H9 (cell line): ENCODE results near the gene F10. TPM values are rescaled to one million over a fixed set of nuclear protein-coding genes. Genes with fewer than 3 reads are reported as not detected.

ENCODE experiments used
- DNase-seq: peaks from one replicate; pipeline ENCODE4 v3.0.0-alpha.2; 2017
- H2AFZ ChIP-seq: one replicate; pipeline ENCODE4 v1.6.1; 2013; ENCODE audit warnings: mild to moderate bottlenecking, low read length, control low read depth, moderate library complexity
- H2AK5ac ChIP-seq: 2 replicates; pipeline ENCODE4 v1.6.1; 2013; ENCODE audit warnings: low read length, control low read depth, mixed read lengths; ENCODE audit not compliant: insufficient read length
- H2BK120ac ChIP-seq: one replicate; pipeline ENCODE4 v1.6.1; 2013; ENCODE audit warnings: low read depth, mild to moderate bottlenecking, low read length, control low read depth, inconsistent platforms; ENCODE audit not compliant: poor library complexity, severe bottlenecking
- H2BK12ac ChIP-seq: 2 replicates; pipeline ENCODE4 v1.6.1; 2013; ENCODE audit warnings: low read length, control low read depth, mixed read lengths, low read depth; ENCODE audit not compliant: insufficient read length
- H2BK15ac ChIP-seq: 2 replicates; pipeline ENCODE4 v1.6.1; 2013; ENCODE audit warnings: low read depth, low read length, control low read depth
- H2BK20ac ChIP-seq: one replicate; pipeline ENCODE4 v1.6.1; 2013; ENCODE audit warnings: low read depth, mild to moderate bottlenecking, low read length, control low read depth, inconsistent platforms; ENCODE audit not compliant: poor library complexity, severe bottlenecking
- H2BK5ac ChIP-seq: 2 replicates; pipeline ENCODE4 v1.6.1; 2013; ENCODE audit warnings: low read length, control low read depth, mixed read lengths; ENCODE audit not compliant: insufficient read length
- H3K14ac ChIP-seq: 2 replicates; pipeline ENCODE4 v1.6.1; 2013; ENCODE audit warnings: low read length, control low read depth; ENCODE audit not compliant: insufficient read depth
- H3K18ac ChIP-seq: 2 replicates; pipeline ENCODE4 v1.6.1; 2013; ENCODE audit warnings: low read depth, mild to moderate bottlenecking, mixed read lengths, low read length, control low read depth; ENCODE audit not compliant: insufficient read length
- H3K23ac ChIP-seq: 2 replicates; pipeline ENCODE4 v1.6.1; 2013; ENCODE audit warnings: low read length, control low read depth, mixed read lengths, low read depth; ENCODE audit not compliant: insufficient read length
- H3K23me2 ChIP-seq: 2 replicates; pipeline ENCODE4 v1.6.1; 2013; ENCODE audit warnings: low read depth, mild to moderate bottlenecking, mixed read lengths, low read length, control low read depth; ENCODE audit not compliant: insufficient read length, poor library complexity, severe bottlenecking
- H3K27ac ChIP-seq: 2 replicates; pipeline ENCODE4 v1.5.1; 2013; ENCODE audit warnings: low read length, control low read depth, mixed read lengths, low read depth; ENCODE audit not compliant: insufficient read length
- H3K27me3 ChIP-seq: 2 replicates; pipeline ENCODE4 v1.6.1; 2013; ENCODE audit warnings: low read length, control low read depth, inconsistent platforms; ENCODE audit not compliant: insufficient read depth
- H3K4ac ChIP-seq: 2 replicates; pipeline ENCODE4 v1.6.1; 2013; ENCODE audit warnings: low read depth, mild to moderate bottlenecking, control low read depth, inconsistent platforms, low read length, moderate library complexity
- H3K4me1 ChIP-seq: 2 replicates; pipeline ENCODE4 v1.6.1; 2013; ENCODE audit warnings: low read length, control low read depth, inconsistent platforms; ENCODE audit not compliant: insufficient read depth
- H3K4me2 ChIP-seq: 2 replicates; pipeline ENCODE4 v1.6.1; 2013; ENCODE audit warnings: low read length, control low read depth, mixed read lengths; ENCODE audit not compliant: insufficient read length, insufficient read depth
- H3K56ac ChIP-seq: 2 replicates; pipeline ENCODE4 v1.6.1; 2013; ENCODE audit warnings: low read depth, mild to moderate bottlenecking, mixed read lengths, low read length, control low read depth; ENCODE audit not compliant: insufficient read length
- H3K79me1 ChIP-seq: 2 replicates; pipeline ENCODE4 v1.6.1; 2013; ENCODE audit warnings: low read depth, mild to moderate bottlenecking, moderate library complexity, low read length, control low read depth, inconsistent platforms; ENCODE audit not compliant: insufficient read depth, poor library complexity, severe bottlenecking
- H3K79me2 ChIP-seq: 2 replicates; pipeline ENCODE4 v1.6.1; 2013; ENCODE audit warnings: low read length, control low read depth, inconsistent platforms; ENCODE audit not compliant: insufficient read depth
- H3K9ac ChIP-seq: 2 replicates; pipeline ENCODE4 v1.6.1; 2013; ENCODE audit warnings: low read length, control low read depth, mixed read lengths; ENCODE audit not compliant: insufficient read length; ENCODE audit errors: extremely low read depth
- H3K9me3 ChIP-seq: one replicate; pipeline ENCODE4 v1.6.1; 2013; ENCODE audit warnings: low read depth, low read length, inconsistent platforms; ENCODE audit not compliant: control insufficient read depth
- H3T11ph ChIP-seq: one replicate; pipeline ENCODE4 v1.6.1; 2013; ENCODE audit warnings: mild to moderate bottlenecking, low read length, control low read depth, inconsistent platforms
- H4K20me1 ChIP-seq: one replicate; pipeline ENCODE4 v1.6.1; 2013; ENCODE audit not compliant: control insufficient read depth, insufficient read length, insufficient read depth
- H4K5ac ChIP-seq: 2 replicates; pipeline ENCODE4 v1.6.1; 2013; ENCODE audit warnings: low read depth, mild to moderate bottlenecking, mixed read lengths, low read length, control low read depth; ENCODE audit not compliant: insufficient read length
- H4K8ac ChIP-seq: replicated peaks from 2 replicates; pipeline ENCODE4 v1.6.1; 2013; ENCODE audit warnings: low read length, control low read depth, mixed read lengths, low read depth; ENCODE audit not compliant: insufficient read length
- H4K91ac ChIP-seq: 2 replicates; pipeline ENCODE4 v1.6.1; 2013; ENCODE audit warnings: low read depth, mild to moderate bottlenecking, moderate library complexity, mixed read lengths, low read length, control low read depth; ENCODE audit not compliant: insufficient read length
- H3K27ac Mint-ChIP-seq, 3 experiments: 2 replicates in 2 of 3; 3 replicates in 1 of 3; pipeline ENCODE4 v1.8.0; 2020 to 2021; ENCODE audit warnings: mixed read lengths in 3 of 3, mild to moderate bottlenecking in 1 of 3, moderate library complexity in 1 of 3
- H3K27me3 Mint-ChIP-seq: 2 replicates; pipeline ENCODE4 v1.8.0; 2021; ENCODE audit warnings: low read depth, mild to moderate bottlenecking, moderate library complexity, mixed read lengths
- H3K36me3 Mint-ChIP-seq, 3 experiments: 2 replicates in 2 of 3; 3 replicates in 1 of 3; pipeline ENCODE4 v1.8.0; 2020 to 2021; ENCODE audit warnings: low read depth in 3 of 3, mixed read lengths in 3 of 3; ENCODE audit not compliant: insufficient read depth in 1 of 3
- H3K4me1 Mint-ChIP-seq, 2 experiments: 2 replicates each; pipeline ENCODE4 v1.8.0; 2020; ENCODE audit warnings: mixed read lengths in 2 of 2
- H3K4me3 Mint-ChIP-seq, 2 experiments: 2 replicates in 1 of 2; 3 replicates in 1 of 2; pipeline ENCODE4 v1.8.0; 2020 to 2021; ENCODE audit warnings: mild to moderate bottlenecking in 2 of 2, mixed read lengths in 2 of 2, moderate library complexity in 1 of 2
- H3K9me3 Mint-ChIP-seq, 2 experiments: 2 replicates in 1 of 2; 3 replicates in 1 of 2; pipeline ENCODE4 v1.8.0; 2020; ENCODE audit warnings: mild to moderate bottlenecking in 2 of 2, mixed read lengths in 2 of 2, moderate library complexity in 1 of 2
- CTCF ChIP-seq: fragments of 200-600 bp; sonication (generic); conservative IDR thresholded peaks from 3 replicates; pipeline ENCODE4 v1.8.0; 2021; ENCODE audit warnings: antibody characterized with exemption, mild to moderate bottlenecking
- WGBS: extraction: QIAGEN DNeasy Blood & Tissue Kit; methylation state at CpG from one replicate; pipeline ENCODE4 v1.1.7; 2013; ENCODE audit warnings: missing lambda C conversion rate, low lambda C conversion rate, mixed read lengths; ENCODE audit not compliant: insufficient read length; ENCODE audit errors: extremely low coverage; 5-methylcytosine and 5-hydroxymethylcytosine counted together
- total RNA-seq: library from RNA; stranded (reverse); gene quantifications from 2 replicates; pipeline ENCODE4 v1.2.1, GENCODE V29; 2021

The F10 gene
- total RNA-seq, 1 experiment from 2014 or later = 1.7 TPM

DNA sequence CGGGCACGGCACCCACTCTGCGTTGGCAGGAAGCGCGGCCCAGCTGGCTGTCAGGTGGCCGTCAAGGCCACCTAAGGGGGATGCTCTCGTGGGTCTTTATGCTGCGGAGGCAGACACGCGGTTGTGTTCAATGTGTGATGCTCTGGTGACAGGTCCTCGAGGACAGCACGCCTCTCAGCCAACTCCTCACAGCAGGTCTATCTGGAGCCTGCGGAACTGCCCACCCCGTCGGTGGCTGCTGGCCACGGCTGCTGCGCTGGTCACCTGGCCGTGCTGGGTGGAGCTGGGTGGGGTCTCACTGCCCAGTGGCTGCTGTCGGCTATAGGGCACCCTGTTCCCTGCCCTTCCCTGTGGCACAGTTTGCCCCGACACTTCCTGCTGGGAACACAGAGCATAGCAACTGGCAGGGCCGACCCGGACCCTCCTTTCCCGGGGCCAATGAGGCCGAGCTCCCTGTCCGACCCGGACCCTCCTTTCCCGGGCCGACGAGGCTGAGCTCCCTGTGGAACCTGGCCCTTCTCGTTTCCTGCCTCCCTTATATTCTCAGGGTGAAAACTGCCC is 31.3 kb upstream of the F10 start:
- no peak overlapping the region for H4K5ac ChIP-seq
- H3K14ac ChIP-seq = no peak overlapping the region
- no peak overlapping the region for H3K27ac ChIP-seq
- no peak overlapping the region for H2AFZ ChIP-seq
- H4K91ac ChIP-seq = no peak overlapping the region
- no peaks in the 10 kb centered on the region for H3K9me3 Mint-ChIP-seq
- no peaks in the 10 kb centered on the region for H3K9me3 ChIP-seq
- no peak overlapping the region for H3K18ac ChIP-seq
- H2BK120ac ChIP-seq = no peak overlapping the region
- no peak overlapping the region for H2BK5ac ChIP-seq
- H3K79me2 ChIP-seq = no peaks in the 10 kb centered on the region
- H4K8ac ChIP-seq = no peak overlapping the region
- H3K4me1 Mint-ChIP-seq = peaks cover 18 to 24% of the 10 kb centered on the region in 2 experiments
- no peak overlapping the region for H3K4me3 Mint-ChIP-seq
- no peak overlapping the region for H2AK5ac ChIP-seq
- WGBS = no CpG with 5 or more reads among the region's 30 CpGs
- no peak overlapping the region for H3K23ac ChIP-seq
- H4K20me1 ChIP-seq = peaks cover 2% of the 10 kb centered on the region
- H3K56ac ChIP-seq = no peak overlapping the region
- peaks cover 0 to 9% (median 6%) of the 10 kb centered on the region in 3 experiments; a peak in 5 of 7 replicates for H3K36me3 Mint-ChIP-seq
- H2BK12ac ChIP-seq = no peak overlapping the region
- no peak for TF ChIP-seq CTCF
- H3K4me2 ChIP-seq = no peak overlapping the region
- no peak for DNase-seq
- no peaks in the 10 kb centered on the region for H3K23me2 ChIP-seq
- H2BK20ac ChIP-seq = no peak overlapping the region
- H3K27me3 ChIP-seq = no peaks in the 10 kb centered on the region
- no peaks in the 10 kb centered on the region for H3K79me1 ChIP-seq
- H3K27me3 Mint-ChIP-seq = peaks cover 1% of the 10 kb centered on the region; the same call in 1 of the 2 replicates
- no peak overlapping the region for H3K9ac ChIP-seq
- H2BK15ac ChIP-seq = no peak overlapping the region
- no peaks in the 10 kb centered on the region; the same call in 1 of the 2 replicates for H3K4me1 ChIP-seq
- no peak overlapping the region for H3T11ph ChIP-seq
- H3K27ac Mint-ChIP-seq = no peak overlapping the region
- H3K4ac ChIP-seq = no peak overlapping the region
